HepG2 (cell line): ENCODE measurements around the gene RPP25L. TPM values are rescaled to one million over a fixed set of nuclear protein-coding genes. Genes with fewer than 3 reads are reported as not detected.

Experiments used
- ATF7-NPFF ChIP-seq: sonication (generic); formaldehyde crosslinking; IDR thresholded peaks from 2 replicates; pipeline ENCODE4 v1.8.1; 2023; ENCODE audit warnings: mild to moderate bottlenecking, low read depth, missing genetic modification reagents, moderate library complexity
- HDAC2 ChIP-seq: sonication (generic); formaldehyde crosslinking; IDR thresholded peaks from 2 replicates; pipeline ENCODE4 v1.4.0; 2020; ENCODE audit warnings: missing genetic modification reagents
- HNF4G ChIP-seq, 2 experiments: sonication (generic) in 1 of 2; formaldehyde crosslinking in 1 of 2; IDR thresholded peaks; 2 replicates each; pipeline versions ENCODE4 v1.4.0 to v1.6.1; 2011 to 2020; ENCODE audit warnings: borderline replicate concordance in 2 of 2, low read depth in 2 of 2, mild to moderate bottlenecking in 2 of 2, low read length in 1 of 2, missing genetic modification reagents in 1 of 2, moderate library complexity in 1 of 2
- NR2F1 ChIP-seq, 2 experiments: fragments of 450-650 bp in 1 of 2; formaldehyde crosslinking in 1 of 2; IDR thresholded peaks; 2 replicates each; pipeline versions ENCODE4 v1.5.0 to v1.6.1; 2016 to 2020; ENCODE audit warnings: mild to moderate bottlenecking in 1 of 2, missing compliant biosample characterization in 1 of 2, missing genetic modification reagents in 1 of 2, moderate library complexity in 1 of 2
- SP5 ChIP-seq: IDR thresholded peaks from 2 replicates; pipeline ENCODE4 v1.6.1; 2016; ENCODE audit warnings: low read depth, borderline replicate concordance
- TMF1 ChIP-seq: sonication (generic); formaldehyde crosslinking; IDR thresholded peaks from 2 replicates; pipeline ENCODE4 v1.8.1; 2022; ENCODE audit warnings: low read depth, missing genetic modification reagents
- ZFP1 ChIP-seq: IDR thresholded peaks from 2 replicates; pipeline ENCODE4 v1.6.1; 2016
- ZNF33B ChIP-seq: sonication (generic); formaldehyde crosslinking; IDR thresholded peaks from 2 replicates; pipeline ENCODE4 v1.5.1; 2020; ENCODE audit warnings: mild to moderate bottlenecking, missing genetic modification reagents
- ZNF557 ChIP-seq: sonication (generic); formaldehyde crosslinking; IDR thresholded peaks from 2 replicates; pipeline ENCODE4 v1.4.0; 2020; ENCODE audit warnings: missing genetic modification reagents
- polyA plus RNA-seq, 8 experiments: library from polyadenylated mRNA; depleted of rRNA in 3 of 8; stranded (reverse) in 7 of 8; unstranded in 1 of 8; fragments of >200 nt; fragmentation: Illumina TruSeq in 4 of 8; extraction: Trizol in 4 of 8; gene quantifications; 2 replicates each; pipeline versions ENCODE4 v1.2.1 to v1.2.3, GENCODE V29; 2011 to 2016; ENCODE audit warnings: low read depth in 4 of 8, missing spikeins in 1 of 8, mixed read lengths in 1 of 8; ENCODE audit not compliant: insufficient read depth in 1 of 8
- total RNA-seq, 5 experiments: library from RNA; depleted of rRNA; stranded (reverse); fragments of >200 nt; fragmentation: Illumina TruSeq; extraction: Trizol; gene quantifications; 2 replicates each; pipeline ENCODE4 v1.2.3, GENCODE V29; 2016; ENCODE audit warnings: low read depth in 1 of 5
- TF ChIP-seq, protein P1 (sequence below): sonication (generic); formaldehyde crosslinking; IDR thresholded peaks from 2 replicates; pipeline ENCODE4 v1.4.0; 2020; ENCODE audit warnings: missing genetic modification reagents
- TF ChIP-seq, protein P2 (sequence below): sonication (generic); formaldehyde crosslinking; conservative IDR thresholded peaks from 2 replicates; pipeline ENCODE4 v1.4.0; 2020; ENCODE audit warnings: mild to moderate bottlenecking, missing genetic modification reagents, moderate library complexity
- TF ChIP-seq, protein P3 (sequence below): sonication (generic); formaldehyde crosslinking; conservative IDR thresholded peaks from 2 replicates; pipeline ENCODE4 v1.4.0; 2020; ENCODE audit warnings: missing genetic modification reagents
- TF ChIP-seq, protein P4 (sequence below): conservative IDR thresholded peaks from 2 replicates; pipeline ENCODE4 v1.6.1; 2018; ENCODE audit warnings: missing genetic modification reagents
- TF ChIP-seq, protein P5 (sequence below): sonication (generic); formaldehyde crosslinking; IDR thresholded peaks from 2 replicates; pipeline ENCODE4 v1.4.0; 2020; ENCODE audit warnings: missing genetic modification reagents

The RPP25L gene
- total and polyA plus RNA-seq, 2 of the 13 experiments (the other 11 are each of a cell fraction or from before 2014, with no cell fraction given), result 24.5 to 27.3 TPM

DNA sequence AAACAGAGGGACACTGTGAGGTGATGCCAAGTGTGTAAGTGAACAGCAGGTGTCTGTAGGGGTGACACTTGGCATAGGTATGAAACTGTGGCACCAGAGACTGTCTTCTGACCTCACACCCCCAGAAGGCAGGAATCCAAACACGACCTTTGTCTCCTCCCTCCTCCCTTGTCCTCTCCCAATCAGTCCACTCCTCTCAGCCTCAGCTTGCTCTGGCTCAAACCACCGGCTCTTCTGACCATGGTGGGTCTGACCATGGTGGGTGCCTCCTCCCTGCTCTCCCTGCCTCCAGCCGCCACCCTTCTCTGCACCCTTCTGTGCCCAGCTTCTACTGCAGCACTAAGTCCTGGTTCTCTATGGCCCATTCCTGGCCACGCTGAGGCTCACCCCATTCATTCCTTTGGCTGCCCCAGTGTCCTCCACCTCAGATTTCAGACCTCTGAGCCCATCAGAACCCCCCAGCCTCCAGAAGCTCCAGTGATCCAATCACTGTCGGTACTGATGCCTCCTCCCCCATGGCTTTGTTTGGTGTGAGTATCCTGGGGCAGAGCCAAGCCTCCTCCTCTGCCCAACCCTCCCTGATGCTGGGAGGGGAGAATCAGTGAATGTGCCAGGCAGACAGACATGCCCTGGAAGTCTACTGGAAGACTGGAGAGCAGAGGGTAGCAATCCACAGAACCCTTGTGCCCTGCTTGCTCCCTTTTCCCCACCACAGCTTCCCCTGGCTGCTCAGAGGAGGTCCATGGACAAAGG, 18.7 kb upstream of the RPP25L start (continued):
- TF ChIP-seq HNF4G (IDR thresholded peaks at IDR 0.05; ENCODE audit: borderline replicate concordance, low read depth, low read length) (peak; percentile 58), HNF4G (CRISPR knock-in tag; IDR thresholded peaks at IDR 0.05; ENCODE audit: borderline replicate concordance, low read depth) (no peak), TMF1 (CRISPR knock-in tag) (no peak), ZNF33B (CRISPR knock-in tag) (no peak), NR2F1 (CRISPR knock-in tag; IDR thresholded peaks at IDR 0.05) (peak in 1 of 2 experiments; percentile 40; a peak in 1 of 4 replicates), HDAC2 (0 out of 2 replicates have a peak, but pooled peaks have one; percentile 18), SP5 (CRISPR knock-in tag) (peak; percentile 45; the same call in 1 of the 2 replicates), ZNF557 (no peak), ZFP1 (CRISPR knock-in tag) (peak; percentile 100), ATF7-NPFF (CRISPR knock-in tag) (no peak)
- TF ChIP-seq, protein P1, sequence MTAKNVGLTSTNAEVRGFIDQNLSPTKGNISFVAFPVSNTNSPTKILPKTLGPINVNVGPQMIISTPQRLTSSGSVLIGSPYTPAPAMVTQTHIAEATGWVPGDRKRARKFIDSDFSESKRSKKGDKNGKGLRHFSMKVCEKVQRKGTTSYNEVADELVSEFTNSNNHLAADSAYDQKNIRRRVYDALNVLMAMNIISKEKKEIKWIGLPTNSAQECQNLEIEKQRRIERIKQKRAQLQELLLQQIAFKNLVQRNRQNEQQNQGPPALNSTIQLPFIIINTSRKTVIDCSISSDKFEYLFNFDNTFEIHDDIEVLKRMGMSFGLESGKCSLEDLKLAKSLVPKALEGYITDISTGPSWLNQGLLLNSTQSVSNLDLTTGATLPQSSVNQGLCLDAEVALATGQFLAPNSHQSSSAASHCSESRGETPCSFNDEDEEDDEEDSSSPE (CRISPR knock-in tag), result no peak
- TF ChIP-seq, protein P2, sequence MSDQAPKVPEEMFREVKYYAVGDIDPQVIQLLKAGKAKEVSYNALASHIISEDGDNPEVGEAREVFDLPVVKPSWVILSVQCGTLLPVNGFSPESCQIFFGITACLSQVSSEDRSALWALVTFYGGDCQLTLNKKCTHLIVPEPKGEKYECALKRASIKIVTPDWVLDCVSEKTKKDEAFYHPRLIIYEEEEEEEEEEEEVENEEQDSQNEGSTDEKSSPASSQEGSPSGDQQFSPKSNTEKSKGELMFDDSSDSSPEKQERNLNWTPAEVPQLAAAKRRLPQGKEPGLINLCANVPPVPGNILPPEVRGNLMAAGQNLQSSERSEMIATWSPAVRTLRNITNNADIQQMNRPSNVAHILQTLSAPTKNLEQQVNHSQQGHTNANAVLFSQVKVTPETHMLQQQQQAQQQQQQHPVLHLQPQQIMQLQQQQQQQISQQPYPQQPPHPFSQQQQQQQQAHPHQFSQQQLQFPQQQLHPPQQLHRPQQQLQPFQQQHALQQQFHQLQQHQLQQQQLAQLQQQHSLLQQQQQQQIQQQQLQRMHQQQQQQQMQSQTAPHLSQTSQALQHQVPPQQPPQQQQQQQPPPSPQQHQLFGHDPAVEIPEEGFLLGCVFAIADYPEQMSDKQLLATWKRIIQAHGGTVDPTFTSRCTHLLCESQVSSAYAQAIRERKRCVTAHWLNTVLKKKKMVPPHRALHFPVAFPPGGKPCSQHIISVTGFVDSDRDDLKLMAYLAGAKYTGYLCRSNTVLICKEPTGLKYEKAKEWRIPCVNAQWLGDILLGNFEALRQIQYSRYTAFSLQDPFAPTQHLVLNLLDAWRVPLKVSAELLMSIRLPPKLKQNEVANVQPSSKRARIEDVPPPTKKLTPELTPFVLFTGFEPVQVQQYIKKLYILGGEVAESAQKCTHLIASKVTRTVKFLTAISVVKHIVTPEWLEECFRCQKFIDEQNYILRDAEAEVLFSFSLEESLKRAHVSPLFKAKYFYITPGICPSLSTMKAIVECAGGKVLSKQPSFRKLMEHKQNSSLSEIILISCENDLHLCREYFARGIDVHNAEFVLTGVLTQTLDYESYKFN (CRISPR knock-in tag), result 0 out of 2 replicates have a peak, but pooled peaks have one; percentile 49
- TF ChIP-seq, protein P3, sequence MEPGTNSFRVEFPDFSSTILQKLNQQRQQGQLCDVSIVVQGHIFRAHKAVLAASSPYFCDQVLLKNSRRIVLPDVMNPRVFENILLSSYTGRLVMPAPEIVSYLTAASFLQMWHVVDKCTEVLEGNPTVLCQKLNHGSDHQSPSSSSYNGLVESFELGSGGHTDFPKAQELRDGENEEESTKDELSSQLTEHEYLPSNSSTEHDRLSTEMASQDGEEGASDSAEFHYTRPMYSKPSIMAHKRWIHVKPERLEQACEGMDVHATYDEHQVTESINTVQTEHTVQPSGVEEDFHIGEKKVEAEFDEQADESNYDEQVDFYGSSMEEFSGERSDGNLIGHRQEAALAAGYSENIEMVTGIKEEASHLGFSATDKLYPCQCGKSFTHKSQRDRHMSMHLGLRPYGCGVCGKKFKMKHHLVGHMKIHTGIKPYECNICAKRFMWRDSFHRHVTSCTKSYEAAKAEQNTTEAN (CRISPR knock-in tag), result no peak
- TF ChIP-seq, protein P4, sequence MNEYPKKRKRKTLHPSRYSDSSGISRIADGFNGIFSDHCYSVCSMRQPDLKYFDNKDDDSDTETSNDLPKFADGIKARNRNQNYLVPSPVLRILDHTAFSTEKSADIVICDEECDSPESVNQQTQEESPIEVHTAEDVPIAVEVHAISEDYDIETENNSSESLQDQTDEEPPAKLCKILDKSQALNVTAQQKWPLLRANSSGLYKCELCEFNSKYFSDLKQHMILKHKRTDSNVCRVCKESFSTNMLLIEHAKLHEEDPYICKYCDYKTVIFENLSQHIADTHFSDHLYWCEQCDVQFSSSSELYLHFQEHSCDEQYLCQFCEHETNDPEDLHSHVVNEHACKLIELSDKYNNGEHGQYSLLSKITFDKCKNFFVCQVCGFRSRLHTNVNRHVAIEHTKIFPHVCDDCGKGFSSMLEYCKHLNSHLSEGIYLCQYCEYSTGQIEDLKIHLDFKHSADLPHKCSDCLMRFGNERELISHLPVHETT (CRISPR knock-in tag), result no peak
- TF ChIP-seq, protein P5, sequence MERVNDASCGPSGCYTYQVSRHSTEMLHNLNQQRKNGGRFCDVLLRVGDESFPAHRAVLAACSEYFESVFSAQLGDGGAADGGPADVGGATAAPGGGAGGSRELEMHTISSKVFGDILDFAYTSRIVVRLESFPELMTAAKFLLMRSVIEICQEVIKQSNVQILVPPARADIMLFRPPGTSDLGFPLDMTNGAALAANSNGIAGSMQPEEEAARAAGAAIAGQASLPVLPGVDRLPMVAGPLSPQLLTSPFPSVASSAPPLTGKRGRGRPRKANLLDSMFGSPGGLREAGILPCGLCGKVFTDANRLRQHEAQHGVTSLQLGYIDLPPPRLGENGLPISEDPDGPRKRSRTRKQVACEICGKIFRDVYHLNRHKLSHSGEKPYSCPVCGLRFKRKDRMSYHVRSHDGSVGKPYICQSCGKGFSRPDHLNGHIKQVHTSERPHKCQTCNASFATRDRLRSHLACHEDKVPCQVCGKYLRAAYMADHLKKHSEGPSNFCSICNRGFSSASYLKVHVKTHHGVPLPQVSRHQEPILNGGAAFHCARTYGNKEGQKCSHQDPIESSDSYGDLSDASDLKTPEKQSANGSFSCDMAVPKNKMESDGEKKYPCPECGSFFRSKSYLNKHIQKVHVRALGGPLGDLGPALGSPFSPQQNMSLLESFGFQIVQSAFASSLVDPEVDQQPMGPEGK (CRISPR knock-in tag), result peak; percentile 30; the same call in 1 of the 2 replicates
- TF ChIP-seq, all 625 proteins: peak for 16
